Tibial nerve (tissue), 4 donors: Measurements from ENCODE around the gene MAGI1. TPM values are rescaled to one million over a fixed set of nuclear protein-coding genes. Genes with fewer than 3 reads are reported as not detected.

Experiments
- DNase-seq, 2 donors: peaks; one replicate each; pipeline ENCODE4 v3.0.0-alpha.2; 2019; ENCODE audit warnings: low spot score in 2 of 2
- H3K27ac ChIP-seq, 4 donors: fragments of 200-600 bp; sonication (generic) in 3 of 4; one replicate each; pipeline ENCODE4 v1.5.1; 2017 to 2019; ENCODE audit warnings: mild to moderate bottlenecking in 1 of 4
- H3K27me3 ChIP-seq, 2 donors: fragments of 200-600 bp; sonication (generic) in 1 of 2; one replicate each; pipeline versions ENCODE4 v1.5.1 to v1.6.0; 2017 to 2019
- H3K36me3 ChIP-seq, 3 donors: fragments of 200-600 bp; sonication (generic); one replicate each; pipeline ENCODE4 v1.5.1; 2018 to 2019
- H3K4me1 ChIP-seq, 4 donors: fragments of 200-600 bp; sonication (generic) in 3 of 4; one replicate each; pipeline ENCODE4 v1.5.1; 2017 to 2019
- H3K4me3 ChIP-seq, 4 donors: fragments of 200-600 bp; sonication (generic) in 3 of 4; one replicate each; pipeline ENCODE4 v1.5.1; 2017 to 2019; ENCODE audit warnings: mild to moderate bottlenecking in 1 of 4, moderate library complexity in 1 of 4
- H3K9me3 ChIP-seq, 4 donors: fragments of 200-600 bp; sonication (generic) in 3 of 4; one replicate each; pipeline ENCODE4 v1.5.1; 2017 to 2019
- CTCF ChIP-seq, 5 experiments: fragments of 200-600 bp in 3 of 5; fragments of 450-650 bp in 2 of 5; sonication (generic) in 3 of 5; IDR thresholded peaks; one replicate each; pipeline ENCODE4 v1.5.1; 2016 to 2019; ENCODE audit warnings: antibody characterized with exemption in 5 of 5, mild to moderate bottlenecking in 3 of 5, moderate library complexity in 2 of 5
- EP300 ChIP-seq, 2 donors: sonication (generic); formaldehyde crosslinking; IDR thresholded peaks; one replicate each; pipeline ENCODE4 v1.6.1; 2017; ENCODE audit warnings: antibody characterized with exemption in 2 of 2, mild to moderate bottlenecking in 1 of 2
- POLR2A ChIP-seq, 2 donors: fragments of 450-650 bp; IDR thresholded peaks; one replicate each; pipeline ENCODE4 v1.6.1; 2017; ENCODE audit warnings: antibody characterized with exemption in 2 of 2, mild to moderate bottlenecking in 2 of 2, moderate library complexity in 2 of 2
- WGBS, 2 donors: methylation state at CpG; one replicate each; pipeline ENCODE4 v1.1.5; 2018; 5-methylcytosine and 5-hydroxymethylcytosine counted together
- total RNA-seq, 4 donors: library from RNA; depleted of rRNA; stranded (reverse); fragments of >200 nt; gene quantifications; one replicate each; pipeline ENCODE4 v1.1.0, GENCODE V29; 2016

Gene MAGI1
- total RNA-seq, 4 donors from 2014 or later: 30.6 to 52.8 (median 36.1) TPM

- DNase-seq: no peak
- 71 to 78% methylated on average over 6 of the region's 6 CpGs for WGBS, 2 donors
- TF ChIP-seq EP300 (IDR thresholded peaks at IDR 0.05) (no peak), CTCF (IDR thresholded peaks at IDR 0.05) (no peak)
- Histone ChIP-seq H3K9me3 (peaks cover 0 to 4% (median 0%) of the 10 kb centered on the region in 4 donors), H3K4me1 (peaks cover 0 to 5% (median 0%) of the 10 kb centered on the region in 4 donors), H3K36me3 (no peaks in the 10 kb centered on the region), H3K4me3 (no peak overlapping the region), H3K27ac (no peak overlapping the region), H3K27me3 (no peaks in the 10 kb centered on the region)
These were observed 163.2 kb downstream of the MAGI1 start for GRCh38 chr3:65875393-65876027.

- H3K4me3 ChIP-seq: no peak overlapping the region
- WGBS, 2 donors: 94 to 99% methylated on average over 3 of the region's 3 CpGs
- H3K27ac ChIP-seq: no peak overlapping the region
- no peaks in the 10 kb centered on the region for H3K36me3 ChIP-seq
- H3K27me3 ChIP-seq: no peaks in the 10 kb centered on the region
- peaks cover 0 to 5% (median 0%) of the 10 kb centered on the region in 4 donors for H3K4me1 ChIP-seq
- no peak for DNase-seq
- peaks cover 0 to 4% (median 0%) of the 10 kb centered on the region in 4 donors for H3K9me3 ChIP-seq
- no peak for TF ChIP-seq CTCF (IDR thresholded peaks at IDR 0.05)
- TF ChIP-seq EP300 (IDR thresholded peaks at IDR 0.05): no peak
- no peak for TF ChIP-seq POLR2A (IDR thresholded peaks at IDR 0.05)
These were observed 164.8 kb downstream of the MAGI1 start for GRCh38 chr3:65873869-65874268.

DNA sequence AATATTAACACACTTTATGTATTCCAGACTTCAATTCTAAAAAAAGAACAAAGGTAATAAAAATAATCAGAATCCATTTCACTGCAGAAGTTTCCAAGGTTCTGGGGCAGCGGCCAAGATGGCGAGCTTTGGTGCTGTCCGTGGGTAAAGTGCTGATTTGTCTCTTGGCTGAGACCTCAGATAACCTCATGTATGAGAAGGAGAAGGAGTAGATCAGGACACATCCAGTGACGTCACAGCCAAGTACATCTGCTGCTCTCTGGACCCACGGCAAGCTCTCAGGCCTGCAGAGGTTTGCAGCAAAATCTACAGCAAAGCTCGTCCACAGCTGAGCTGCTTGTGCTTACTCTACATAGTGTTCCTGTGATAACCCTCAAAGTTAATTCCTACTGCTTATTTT is 165.7 kb downstream of the MAGI1 start:
- Histone ChIP-seq H3K4me1 (peaks cover 0 to 5% (median 0%) of the 10 kb centered on the region in 4 donors), H3K9me3 (peaks cover 0 to 4% (median 0%) of the 10 kb centered on the region in 4 donors), H3K27ac (no peak overlapping the region), H3K4me3 (no peak overlapping the region), H3K27me3 (no peaks in the 10 kb centered on the region), H3K36me3 (no peaks in the 10 kb centered on the region)
- 69 to 73% methylated on average over 6 of the region's 6 CpGs for WGBS, 2 donors
- TF ChIP-seq CTCF (IDR thresholded peaks at IDR 0.05): no peak
- TF ChIP-seq POLR2A (IDR thresholded peaks at IDR 0.05): no peak
- TF ChIP-seq EP300 (IDR thresholded peaks at IDR 0.05): no peak
- DNase-seq: no peak

DNA sequence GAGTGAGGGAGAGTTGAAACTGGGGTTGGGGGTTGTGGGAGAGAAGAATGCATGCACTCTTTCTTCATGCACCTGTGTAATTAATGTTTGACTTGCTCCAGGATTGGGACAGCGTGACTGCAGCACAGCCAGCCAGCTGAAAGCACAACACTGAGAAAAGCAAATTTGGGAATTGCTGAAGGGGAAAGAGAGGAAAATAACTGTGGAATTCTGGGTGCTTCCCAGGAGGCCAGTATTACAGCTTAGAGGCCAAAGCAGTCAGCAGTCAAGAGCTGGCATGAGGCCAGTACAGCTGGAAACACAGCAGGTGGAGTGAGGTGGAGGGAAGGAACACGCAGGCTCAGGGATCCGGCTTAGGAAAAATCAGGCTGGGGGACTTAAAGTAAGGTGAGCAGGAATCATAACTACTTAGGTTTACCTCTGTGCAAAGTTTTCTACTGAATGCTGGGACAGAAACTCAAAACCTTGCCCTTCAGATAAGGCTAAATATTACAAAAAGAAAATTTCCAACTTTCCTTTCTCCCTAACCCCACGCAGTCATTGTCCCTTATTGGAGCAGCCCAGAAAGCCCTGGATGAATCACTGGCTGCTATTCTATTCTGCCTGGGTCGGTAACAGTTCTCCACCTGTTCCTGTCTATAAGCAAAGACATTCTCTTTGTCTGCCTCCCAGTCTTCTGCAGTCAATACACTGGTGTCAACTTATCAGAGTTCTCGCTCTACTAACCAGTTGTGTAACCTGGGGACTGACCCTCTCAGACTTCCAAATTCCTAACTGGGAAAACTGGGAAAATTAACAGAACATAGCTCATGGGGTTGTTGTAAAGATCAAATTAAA is 167.2 kb downstream of the MAGI1 start:
- WGBS, 2 donors: 55 to 63% methylated on average over 6 of the region's 6 CpGs
- TF ChIP-seq EP300 (IDR thresholded peaks at IDR 0.05) (no peak), POLR2A (IDR thresholded peaks at IDR 0.05) (no peak), CTCF (IDR thresholded peaks at IDR 0.05) (no peak)
- H3K9me3 ChIP-seq: peaks cover 0 to 4% (median 0%) of the 10 kb centered on the region in 4 donors
- no peaks in the 10 kb centered on the region for H3K27me3 ChIP-seq
- H3K4me1 ChIP-seq: peaks cover 0 to 5% (median 0%) of the 10 kb centered on the region in 4 donors
- H3K4me3 ChIP-seq: no peak overlapping the region
- H3K27ac ChIP-seq: no peak overlapping the region
- no peaks in the 10 kb centered on the region for H3K36me3 ChIP-seq
- peak in 1 of 2 donors; percentile 30 for DNase-seq

DNA sequence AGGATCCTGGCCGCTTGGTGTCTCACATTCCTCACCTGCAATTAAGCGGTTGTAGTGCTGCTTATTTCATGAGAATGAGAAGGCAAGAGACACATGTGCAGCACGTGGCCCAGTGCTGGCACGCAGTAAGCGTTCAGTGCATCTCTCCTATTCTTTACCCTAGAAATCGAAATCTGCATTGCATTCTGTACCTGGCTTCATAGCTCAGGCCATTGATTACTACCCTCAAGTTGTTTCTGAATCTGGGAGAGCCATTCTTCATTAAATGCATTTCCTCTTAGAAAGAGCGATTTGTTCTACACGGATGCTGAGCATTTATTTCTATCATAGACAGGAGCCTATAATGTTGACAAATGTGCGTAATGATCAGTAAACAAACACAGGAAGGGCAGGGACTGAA is 168.9 kb downstream of the MAGI1 start:
- H3K4me3 ChIP-seq: no peak overlapping the region
- no peak overlapping the region for H3K27ac ChIP-seq
- no peaks in the 10 kb centered on the region for H3K9me3 ChIP-seq
- TF ChIP-seq POLR2A (IDR thresholded peaks at IDR 0.05) (no peak), EP300 (IDR thresholded peaks at IDR 0.05) (no peak), CTCF (IDR thresholded peaks at IDR 0.05) (no peak)
- DNase-seq: no peak
- no peaks in the 10 kb centered on the region for H3K27me3 ChIP-seq
- H3K4me1 ChIP-seq: peaks cover 0 to 5% (median 0%) of the 10 kb centered on the region in 4 donors
- H3K36me3 ChIP-seq: no peaks in the 10 kb centered on the region
- 95 to 98% methylated on average over 9 of the region's 9 CpGs for WGBS, 2 donors
